Measurements from ENCODE around the gene PRRX1. TPM values are rescaled to one million over a fixed set of nuclear protein-coding genes. Genes with fewer than 3 reads are reported as not detected.

Gene PRRX1
- total and polyA plus RNA-seq, 2 of the 13 experiments (the other 11 are each of a cell fraction or from before 2014, with no cell fraction given): not detected

DNA sequence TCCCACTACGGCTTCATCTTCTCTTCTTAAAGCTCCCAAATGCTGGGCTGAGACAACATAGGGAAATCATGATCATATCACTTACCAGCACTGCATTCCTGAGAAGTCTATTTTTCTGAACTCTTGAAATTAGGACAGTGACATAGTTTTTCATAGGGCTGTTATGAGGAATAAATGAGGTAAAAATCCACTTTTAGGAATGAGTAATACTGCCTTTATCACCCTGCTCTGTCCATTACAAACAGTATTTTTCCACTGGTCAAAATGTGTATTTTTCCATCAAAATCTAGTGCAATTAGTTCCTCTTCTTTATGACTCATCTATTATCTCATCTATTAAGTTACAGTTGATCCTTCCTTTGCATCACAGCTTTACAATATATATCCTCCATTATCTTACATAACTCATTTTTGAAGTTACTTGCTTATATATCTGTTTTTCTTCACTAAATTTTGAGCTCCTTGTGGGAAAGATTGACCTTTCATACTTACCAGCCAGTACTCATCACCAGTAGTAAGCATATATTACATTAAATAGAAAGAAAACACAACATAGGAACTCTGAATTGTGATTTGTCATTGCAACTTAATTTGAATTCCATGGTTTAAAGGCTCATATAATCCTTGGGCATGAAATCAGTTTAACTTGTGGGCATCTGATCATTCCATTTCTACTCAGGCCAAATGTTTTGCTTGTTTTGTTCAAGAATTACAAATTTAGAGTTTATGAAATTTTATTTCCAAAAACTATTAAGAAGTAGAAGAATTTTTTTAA, 37.1 kb downstream of the PRRX1 start:
- BruUV-seq (replicated peaks): no TSS peak
- no peak for FAIRE-seq
- TF ChIP-seq CBX5 (CRISPR knock-in tag; IDR thresholded peaks at IDR 0.05; ENCODE audit: borderline replicate concordance) (no peak), ZNF335 (CRISPR knock-in tag; IDR thresholded peaks at IDR 0.05) (no peak), ZNF234 (CRISPR knock-in tag; conservative IDR thresholded peaks at IDR 0.05) (no peak), ZSCAN30 (CRISPR knock-in tag; IDR thresholded peaks at IDR 0.05) (no peak), HNRNPH1 (optimal IDR thresholded peaks at IDR 0.05; ENCODE audit: low read depth, low read length) (no peak), ZNF430 (CRISPR knock-in tag; IDR thresholded peaks at IDR 0.05) (no peak), HHEX (CRISPR knock-in tag; IDR thresholded peaks at IDR 0.05) (no peak), FOXM1 (CRISPR knock-in tag; IDR thresholded peaks at IDR 0.05) (no peak), SPEN (CRISPR knock-in tag; IDR thresholded peaks at IDR 0.05; ENCODE audit: low read depth) (no peak), MEIS1 (CRISPR knock-in tag; IDR thresholded peaks at IDR 0.05; ENCODE audit: borderline replicate concordance) (no peak)
- TF ChIP-seq, protein P1, sequence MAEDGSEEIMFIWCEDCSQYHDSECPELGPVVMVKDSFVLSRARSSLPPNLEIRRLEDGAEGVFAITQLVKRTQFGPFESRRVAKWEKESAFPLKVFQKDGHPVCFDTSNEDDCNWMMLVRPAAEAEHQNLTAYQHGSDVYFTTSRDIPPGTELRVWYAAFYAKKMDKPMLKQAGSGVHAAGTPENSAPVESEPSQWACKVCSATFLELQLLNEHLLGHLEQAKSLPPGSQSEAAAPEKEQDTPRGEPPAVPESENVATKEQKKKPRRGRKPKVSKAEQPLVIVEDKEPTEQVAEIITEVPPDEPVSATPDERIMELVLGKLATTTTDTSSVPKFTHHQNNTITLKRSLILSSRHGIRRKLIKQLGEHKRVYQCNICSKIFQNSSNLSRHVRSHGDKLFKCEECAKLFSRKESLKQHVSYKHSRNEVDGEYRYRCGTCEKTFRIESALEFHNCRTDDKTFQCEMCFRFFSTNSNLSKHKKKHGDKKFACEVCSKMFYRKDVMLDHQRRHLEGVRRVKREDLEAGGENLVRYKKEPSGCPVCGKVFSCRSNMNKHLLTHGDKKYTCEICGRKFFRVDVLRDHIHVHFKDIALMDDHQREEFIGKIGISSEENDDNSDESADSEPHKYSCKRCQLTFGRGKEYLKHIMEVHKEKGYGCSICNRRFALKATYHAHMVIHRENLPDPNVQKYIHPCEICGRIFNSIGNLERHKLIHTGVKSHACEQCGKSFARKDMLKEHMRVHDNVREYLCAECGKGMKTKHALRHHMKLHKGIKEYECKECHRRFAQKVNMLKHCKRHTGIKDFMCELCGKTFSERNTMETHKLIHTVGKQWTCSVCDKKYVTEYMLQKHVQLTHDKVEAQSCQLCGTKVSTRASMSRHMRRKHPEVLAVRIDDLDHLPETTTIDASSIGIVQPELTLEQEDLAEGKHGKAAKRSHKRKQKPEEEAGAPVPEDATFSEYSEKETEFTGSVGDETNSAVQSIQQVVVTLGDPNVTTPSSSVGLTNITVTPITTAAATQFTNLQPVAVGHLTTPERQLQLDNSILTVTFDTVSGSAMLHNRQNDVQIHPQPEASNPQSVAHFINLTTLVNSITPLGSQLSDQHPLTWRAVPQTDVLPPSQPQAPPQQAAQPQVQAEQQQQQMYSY (CRISPR knock-in tag; IDR thresholded peaks at IDR 0.05): no peak
- TF ChIP-seq, protein P2, sequence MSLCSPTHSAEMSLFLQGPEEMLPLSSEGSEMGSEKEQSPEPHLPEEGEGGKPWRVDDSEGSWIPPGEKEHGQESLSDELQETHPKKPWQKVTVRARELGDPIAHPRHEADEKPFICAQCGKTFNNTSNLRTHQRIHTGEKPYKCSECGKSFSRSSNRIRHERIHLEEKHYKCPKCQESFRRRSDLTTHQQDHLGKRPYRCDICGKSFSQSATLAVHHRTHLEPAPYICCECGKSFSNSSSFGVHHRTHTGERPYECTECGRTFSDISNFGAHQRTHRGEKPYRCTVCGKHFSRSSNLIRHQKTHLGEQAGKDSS (CRISPR knock-in tag; IDR thresholded peaks at IDR 0.05; ENCODE audit: borderline replicate concordance, low read depth): no peak
- TF ChIP-seq, protein P3, sequence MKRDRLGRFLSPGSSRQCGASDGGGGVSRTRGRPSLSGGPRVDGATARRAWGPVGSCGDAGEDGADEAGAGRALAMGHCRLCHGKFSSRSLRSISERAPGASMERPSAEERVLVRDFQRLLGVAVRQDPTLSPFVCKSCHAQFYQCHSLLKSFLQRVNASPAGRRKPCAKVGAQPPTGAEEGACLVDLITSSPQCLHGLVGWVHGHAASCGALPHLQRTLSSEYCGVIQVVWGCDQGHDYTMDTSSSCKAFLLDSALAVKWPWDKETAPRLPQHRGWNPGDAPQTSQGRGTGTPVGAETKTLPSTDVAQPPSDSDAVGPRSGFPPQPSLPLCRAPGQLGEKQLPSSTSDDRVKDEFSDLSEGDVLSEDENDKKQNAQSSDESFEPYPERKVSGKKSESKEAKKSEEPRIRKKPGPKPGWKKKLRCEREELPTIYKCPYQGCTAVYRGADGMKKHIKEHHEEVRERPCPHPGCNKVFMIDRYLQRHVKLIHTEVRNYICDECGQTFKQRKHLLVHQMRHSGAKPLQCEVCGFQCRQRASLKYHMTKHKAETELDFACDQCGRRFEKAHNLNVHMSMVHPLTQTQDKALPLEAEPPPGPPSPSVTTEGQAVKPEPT (CRISPR knock-in tag; IDR thresholded peaks at IDR 0.05; ENCODE audit: low read depth): no peak
- TF ChIP-seq, protein P4, sequence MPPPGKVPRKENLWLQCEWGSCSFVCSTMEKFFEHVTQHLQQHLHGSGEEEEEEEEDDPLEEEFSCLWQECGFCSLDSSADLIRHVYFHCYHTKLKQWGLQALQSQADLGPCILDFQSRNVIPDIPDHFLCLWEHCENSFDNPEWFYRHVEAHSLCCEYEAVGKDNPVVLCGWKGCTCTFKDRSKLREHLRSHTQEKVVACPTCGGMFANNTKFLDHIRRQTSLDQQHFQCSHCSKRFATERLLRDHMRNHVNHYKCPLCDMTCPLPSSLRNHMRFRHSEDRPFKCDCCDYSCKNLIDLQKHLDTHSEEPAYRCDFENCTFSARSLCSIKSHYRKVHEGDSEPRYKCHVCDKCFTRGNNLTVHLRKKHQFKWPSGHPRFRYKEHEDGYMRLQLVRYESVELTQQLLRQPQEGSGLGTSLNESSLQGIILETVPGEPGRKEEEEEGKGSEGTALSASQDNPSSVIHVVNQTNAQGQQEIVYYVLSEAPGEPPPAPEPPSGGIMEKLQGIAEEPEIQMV (CRISPR knock-in tag; IDR thresholded peaks at IDR 0.05; ENCODE audit: low read depth): no peak
- TF ChIP-seq, protein P5, sequence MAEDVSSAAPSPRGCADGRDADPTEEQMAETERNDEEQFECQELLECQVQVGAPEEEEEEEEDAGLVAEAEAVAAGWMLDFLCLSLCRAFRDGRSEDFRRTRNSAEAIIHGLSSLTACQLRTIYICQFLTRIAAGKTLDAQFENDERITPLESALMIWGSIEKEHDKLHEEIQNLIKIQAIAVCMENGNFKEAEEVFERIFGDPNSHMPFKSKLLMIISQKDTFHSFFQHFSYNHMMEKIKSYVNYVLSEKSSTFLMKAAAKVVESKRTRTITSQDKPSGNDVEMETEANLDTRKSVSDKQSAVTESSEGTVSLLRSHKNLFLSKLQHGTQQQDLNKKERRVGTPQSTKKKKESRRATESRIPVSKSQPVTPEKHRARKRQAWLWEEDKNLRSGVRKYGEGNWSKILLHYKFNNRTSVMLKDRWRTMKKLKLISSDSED (CRISPR knock-in tag; IDR thresholded peaks at IDR 0.05): no peak

More for the DNA sequence above, 37.1 kb downstream of the PRRX1 start:
- Histone ChIP-seq H3K4me2 (ENCODE audit: low read depth, low read length) (no peak overlapping the region), H2AFZ (ENCODE audit: low read length) (no peak overlapping the region), H3K9ac (ENCODE audit: insufficient read depth, low read depth, low read length) (no peak overlapping the region), H4K20me1 (ENCODE audit: insufficient read depth, low read length) (no peaks in the 10 kb centered on the region), H3K27ac (ENCODE audit: extremely low read length, insufficient read depth, low read length) (no peak overlapping the region), H3K9me3 (ENCODE audit: low read length) (no peaks in the 10 kb centered on the region), H3K4me3 (replicated peaks in 1 of 3; ENCODE audit: insufficient read depth in 1 of 3, low read depth in 2 of 3, low read length in 3 of 3) (no peak overlapping the region), H3K27me3 (ENCODE audit: control insufficient read depth in 1 of 2, insufficient read depth in 2 of 2, low read length in 2 of 2) (no peaks in the 10 kb centered on the region), H3K36me3 (replicated peaks in 1 of 2; ENCODE audit: control insufficient read depth in 1 of 2, insufficient read depth in 2 of 2, low read length in 2 of 2) (no peaks in the 10 kb centered on the region), H3K4me1 (ENCODE audit: insufficient read depth, low read length) (no peaks in the 10 kb centered on the region), H3K79me2 (ENCODE audit: insufficient read depth, low read length) (no peaks in the 10 kb centered on the region)
- CTCF ChIA-PET (ENCODE audit: low intra/inter-chr PET ratio, low total read pairs): no interaction called here
- intact Hi-C loops (cut with micrococcal nuclease; ENCODE audit: unreplicated experiment) (no loop called here), in situ Hi-C loops (cut with HindIII; ENCODE audit: extremely low pct_ligation_motif_present, low pct_unique_long_range_greater_than_20kb) (no loop called here)
- POLR2A ChIA-PET: no interaction called here
- 30% methylated on average over 1 of the region's 1 CpG for WGBS (ENCODE audit: low lambda C conversion rate)
- DNase-seq (ENCODE audit: low spot score) (no peak), ATAC-seq (no peak)

All from HepG2 (cell line).